Activated T-helper 2 cell treated with anti-CD3 and anti-CD28 coated beads, Interferon-gamma antibody, Interleukin-2, Interleukin-4, amounts not matched to agents 10 μg/mL and 5 μg/mL and 100 μg/mL, durations not matched to agents 14 hours and 24 hours and 36 hours (primary cell): ENCODE data around the gene RBM4. TPM values are rescaled to one million over a fixed set of nuclear protein-coding genes. Genes with fewer than 3 reads are reported as not detected.

Experiments
- DNase-seq: peaks from one replicate; pipeline ENCODE4 v3.0.0; 2021; ENCODE audit warnings: low spot score
- H3K27ac Mint-ChIP-seq: one replicate; pipeline ENCODE4 v1.8.0; 2021; ENCODE audit warnings: mixed read lengths
- H3K27me3 Mint-ChIP-seq: one replicate; pipeline ENCODE4 v1.8.0; 2021; ENCODE audit warnings: low read depth, mixed read lengths
- H3K36me3 Mint-ChIP-seq: one replicate; pipeline ENCODE4 v1.8.0; 2021; ENCODE audit warnings: low read depth, mixed read lengths
- H3K4me1 Mint-ChIP-seq: one replicate; pipeline ENCODE4 v1.8.0; 2021; ENCODE audit warnings: low read depth, mixed read lengths
- H3K4me3 Mint-ChIP-seq: one replicate; pipeline ENCODE4 v1.8.0; 2021; ENCODE audit warnings: low read depth, mild to moderate bottlenecking, moderate library complexity, mixed read lengths
- H3K9me3 Mint-ChIP-seq: one replicate; pipeline ENCODE4 v1.8.0; 2021; ENCODE audit warnings: mixed read lengths
- intact Hi-C: fragments of 100-400 bp; cut with micrococcal nuclease; formaldehyde crosslinking; loops from one replicate; pipeline ENCODE4 v1.15.1; 2023
- total RNA-seq: library from RNA; stranded (reverse); gene quantifications from 2 replicates; pipeline ENCODE4 v1.2.3, GENCODE V29; 2022

RBM4 gene
- total RNA-seq, 1 donor from 2014 or later, result 125 TPM

DNA sequence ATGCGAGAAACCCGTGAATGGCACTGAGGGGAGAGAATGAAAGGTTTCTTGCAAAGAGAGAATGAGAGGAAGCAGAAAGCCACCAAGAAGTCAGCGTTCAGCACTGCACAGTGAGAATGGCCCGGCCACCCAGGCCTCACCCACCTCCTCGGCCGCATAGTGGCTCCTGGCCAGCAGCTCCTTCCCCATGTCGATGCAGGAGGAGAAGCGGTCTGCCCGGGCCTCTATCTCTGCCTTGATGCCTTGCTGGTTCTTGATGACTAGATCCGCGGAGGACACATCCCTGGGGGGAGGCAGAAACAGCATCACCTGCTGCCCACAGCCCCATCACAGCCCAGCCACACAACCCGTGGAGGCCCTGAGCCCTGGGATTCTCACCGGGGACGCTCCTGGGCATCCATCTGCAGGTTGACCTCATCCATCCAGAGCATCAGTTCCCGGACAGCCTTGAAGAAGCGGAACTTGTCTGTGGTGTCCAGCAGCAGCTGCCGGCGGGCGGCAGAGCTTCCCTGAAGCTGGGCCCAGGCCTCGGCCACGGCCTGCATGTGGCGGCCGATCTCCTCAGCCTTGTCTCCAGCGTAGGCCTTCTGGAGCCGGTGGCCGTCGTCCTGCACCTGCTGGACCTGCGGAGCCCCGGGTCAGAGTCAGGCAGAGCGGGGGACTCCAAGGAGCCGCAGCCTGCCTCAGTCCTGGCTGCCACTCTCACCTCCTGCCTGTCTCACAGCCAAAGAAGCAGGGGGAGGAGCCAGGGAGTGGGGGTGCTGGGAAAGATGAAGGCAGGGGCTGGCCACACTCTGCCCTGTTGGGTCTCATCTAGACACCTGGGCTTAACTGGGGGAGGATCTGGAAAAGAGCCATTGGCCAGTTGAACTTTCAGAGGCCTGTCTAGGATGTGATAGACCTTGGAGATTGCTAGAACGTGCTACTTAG is 51.4 kb downstream of the RBM4 start:
- intact Hi-C loops, result no loop called here
- no peaks in the 10 kb centered on the region for H3K9me3 Mint-ChIP-seq
- no peaks in the 10 kb centered on the region for H3K27me3 Mint-ChIP-seq
- no peaks in the 10 kb centered on the region for H3K4me1 Mint-ChIP-seq
- H3K4me3 Mint-ChIP-seq, result no peak overlapping the region
- H3K36me3 Mint-ChIP-seq, result no peaks in the 10 kb centered on the region
- no peak overlapping the region for H3K27ac Mint-ChIP-seq
- DNase-seq, result no peak

DNA sequence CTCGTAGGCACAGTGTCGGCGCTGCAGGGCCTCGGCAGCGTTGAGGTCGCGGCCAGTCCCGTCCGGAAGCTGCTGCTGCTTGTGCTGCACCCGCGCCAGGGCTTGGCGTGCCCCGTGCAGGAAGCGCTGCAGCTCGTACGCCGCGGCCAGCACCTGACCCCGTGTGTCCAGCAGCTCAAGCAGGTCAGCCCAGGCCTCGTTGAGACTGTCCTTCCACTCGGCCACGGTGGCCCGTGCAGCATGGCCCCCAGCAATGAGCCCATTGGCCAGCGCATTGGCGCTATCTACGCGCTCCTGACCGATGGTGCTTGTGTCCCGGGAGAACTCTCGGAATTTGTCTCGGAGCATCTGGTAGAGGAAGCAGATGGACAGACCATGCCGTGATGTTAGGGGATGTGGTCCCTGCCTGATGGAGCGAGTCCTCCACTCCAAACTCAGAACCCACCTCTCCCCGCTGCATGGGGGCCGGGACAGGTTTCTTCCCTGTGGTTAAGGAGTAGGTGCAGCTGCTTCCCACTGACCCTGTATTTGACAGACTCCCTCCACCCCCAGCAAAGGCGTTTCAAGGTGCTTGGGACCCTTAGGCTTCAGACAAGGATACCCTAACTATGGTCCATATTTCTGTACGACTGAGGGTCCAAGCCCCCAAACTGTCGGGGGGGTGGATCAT is 52.9 kb downstream of the RBM4 start:
- DNase-seq, result no peak
- Mint-ChIP-seq H3K4me3 (no peak overlapping the region), H3K27me3 (no peaks in the 10 kb centered on the region), H3K4me1 (no peaks in the 10 kb centered on the region), H3K9me3 (no peaks in the 10 kb centered on the region), H3K27ac (no peak overlapping the region), H3K36me3 (no peaks in the 10 kb centered on the region)
- intact Hi-C loops, result no loop called here

GRCh38 chr11:66692446-66692845 is 53.9 kb downstream of the RBM4 start:
- DNase-seq, result no peak
- intact Hi-C loops, result no loop called here
- Mint-ChIP-seq H3K9me3 (no peaks in the 10 kb centered on the region), H3K36me3 (no peaks in the 10 kb centered on the region), H3K27ac (no peak overlapping the region), H3K4me3 (no peak overlapping the region), H3K4me1 (no peaks in the 10 kb centered on the region), H3K27me3 (no peaks in the 10 kb centered on the region)

GRCh38 chr11:66692871-66693331 is 54.4 kb downstream of the RBM4 start:
- no peak for DNase-seq
- H3K9me3 Mint-ChIP-seq, result no peaks in the 10 kb centered on the region

DNA sequence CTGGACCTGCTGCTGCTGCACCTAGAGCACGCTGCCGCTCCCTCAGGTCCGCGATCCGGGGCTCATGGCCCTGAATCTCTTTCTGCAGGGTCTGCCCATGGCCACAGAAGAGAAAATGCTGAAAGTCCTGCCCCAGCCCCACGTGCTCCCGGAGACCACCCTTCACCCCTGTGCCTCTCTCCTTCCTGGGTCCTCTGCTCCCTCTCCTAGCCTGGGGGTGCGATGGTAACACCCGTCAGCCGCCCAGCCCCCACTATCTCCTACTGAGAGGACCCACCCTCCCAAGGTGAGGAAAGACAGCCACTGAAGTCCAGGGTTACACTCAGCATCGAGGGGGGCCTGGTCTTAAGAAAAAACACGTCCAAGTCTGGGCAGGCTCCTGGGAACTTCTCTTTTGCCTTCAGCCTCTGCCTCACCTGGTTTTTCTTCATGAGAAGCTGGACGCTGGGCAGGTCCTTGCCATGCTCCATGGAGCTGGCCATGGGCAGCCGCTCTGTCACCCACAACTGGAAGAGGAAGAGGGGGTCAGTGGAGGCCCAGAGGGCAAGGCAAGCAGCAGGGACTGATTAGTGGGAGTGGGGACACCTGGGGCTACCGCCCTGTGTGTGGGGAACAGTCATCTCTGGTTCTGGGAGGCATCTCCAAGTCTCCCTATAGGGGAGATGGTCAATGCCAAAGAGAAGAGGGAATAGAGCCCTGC is 55.0 kb downstream of the RBM4 start:
- Mint-ChIP-seq H3K9me3 (no peaks in the 10 kb centered on the region), H3K27ac (no peak overlapping the region), H3K36me3 (no peaks in the 10 kb centered on the region), H3K4me3 (no peak overlapping the region), H3K27me3 (no peaks in the 10 kb centered on the region), H3K4me1 (no peaks in the 10 kb centered on the region)
- no peak for DNase-seq
- intact Hi-C loops, result loop anchor here (1.0 to 2.0 kb wide), 2 partner anchors 141 to 189 kb away; no protein-coding TSS in a partner anchor

More at GRCh38 chr11:66692871-66693331, 54.4 kb downstream of the RBM4 start:
- H3K4me3 Mint-ChIP-seq, result no peak overlapping the region
- H3K27me3 Mint-ChIP-seq, result no peaks in the 10 kb centered on the region
- H3K36me3 Mint-ChIP-seq, result no peaks in the 10 kb centered on the region
- H3K4me1 Mint-ChIP-seq, result no peaks in the 10 kb centered on the region
- no peak overlapping the region for H3K27ac Mint-ChIP-seq
- intact Hi-C loops, result no loop called here

- H3K4me3 Mint-ChIP-seq, result no peak overlapping the region
- intact Hi-C loops, result loop anchor here (1.0 to 2.0 kb wide), 2 partner anchors 140 to 189 kb away; no protein-coding TSS in a partner anchor
- no peak for DNase-seq
- H3K9me3 Mint-ChIP-seq, result no peaks in the 10 kb centered on the region
- no peak overlapping the region for H3K27ac Mint-ChIP-seq
- H3K4me1 Mint-ChIP-seq, result no peaks in the 10 kb centered on the region
- H3K36me3 Mint-ChIP-seq, result no peaks in the 10 kb centered on the region
- no peaks in the 10 kb centered on the region for H3K27me3 Mint-ChIP-seq
Measured at GRCh38 chr11:66694056-66694410, 55.5 kb downstream of the RBM4 start.

- DNase-seq, result peak; percentile 69
- H3K9me3 Mint-ChIP-seq, result no peaks in the 10 kb centered on the region
- no peaks in the 10 kb centered on the region for H3K36me3 Mint-ChIP-seq
- H3K27ac Mint-ChIP-seq, result no peak overlapping the region
- H3K27me3 Mint-ChIP-seq, result no peaks in the 10 kb centered on the region
- intact Hi-C loops, result loop anchor here (1.0 to 2.0 kb wide), 2 partner anchors 140 to 188 kb away; no protein-coding TSS in a partner anchor
- no peak overlapping the region for H3K4me3 Mint-ChIP-seq
- H3K4me1 Mint-ChIP-seq, result no peaks in the 10 kb centered on the region
Measured at GRCh38 chr11:66694732-66695207, 56.3 kb downstream of the RBM4 start.

Other genes starting within 250 kb of the RBM4 start
- 0.09 and 0.16 TPM in 2 replicates for gene NPAS4, start 217.7 kb upstream of the RBM4 start, total RNA-seq
- 92.9 and 96.1 TPM in 2 replicates for gene MRPL11, start 199.9 kb upstream of the RBM4 start, total RNA-seq
- 14.6 and 15.7 TPM in 2 replicates for gene PELI3, start 171.8 kb upstream of the RBM4 start, total RNA-seq
- 109 and 119 TPM in 2 replicates for gene DPP3, start 158.3 kb upstream of the RBM4 start, total RNA-seq
- 12.6 and 14.9 TPM in 2 replicates for gene BBS1, start 128.1 kb upstream of the RBM4 start, total RNA-seq
- 14.0 and 14.4 TPM in 2 replicates for gene ZDHHC24, start 92.7 kb upstream of the RBM4 start, total RNA-seq
- 0.07 and 0.14 TPM in 2 replicates for gene ACTN3, start 91.8 kb upstream of the RBM4 start, total RNA-seq
- gene CTSF, start 70.1 kb upstream of the RBM4 start, total RNA-seq, result 0.73 and 0.85 TPM in 2 replicates
- 0.09 and 0.14 TPM in 2 replicates for gene CCDC87, start 45.6 kb upstream of the RBM4 start, total RNA-seq
- gene CCS, start 45.5 kb upstream of the RBM4 start, total RNA-seq, result 30.4 and 31.1 TPM in 2 replicates
- gene RBM14, start 22.1 kb upstream of the RBM4 start, total RNA-seq, result 188 and 197 TPM in 2 replicates
- 16.5 and 18.4 TPM in 2 replicates for gene RBM4B, start 39.2 kb downstream of the RBM4 start, total RNA-seq
- gene SPTBN2, start 90.5 kb downstream of the RBM4 start, total RNA-seq, result 0.73 and 0.99 TPM in 2 replicates
- gene RCE1, start 204.7 kb downstream of the RBM4 start, total RNA-seq, result 27.5 and 27.8 TPM in 2 replicates
- 48.9 and 50.3 TPM in 2 replicates for gene LRFN4, start 218.4 kb downstream of the RBM4 start, total RNA-seq